Right lobe of liver (tissue), 4 donors: ENCODE data around the gene IFNL3.

Source experiments
- CTCF ChIP-seq, 4 donors: fragments of 200-600 bp in 3 of 4; fragments of 450-650 bp in 1 of 4; IDR thresholded peaks; one replicate each; pipeline versions ENCODE4 v1.5.1 to v1.8.0; 2016 to 2022; ENCODE audit warnings: antibody characterized with exemption in 4 of 4, mild to moderate bottlenecking in 2 of 4
- POLR2A ChIP-seq: fragments of 450-650 bp; IDR thresholded peaks from one replicate; pipeline ENCODE4 v1.6.1; 2017; ENCODE audit warnings: antibody characterized with exemption, mild to moderate bottlenecking
- donor health status: DM: no; HTN: no; CAD: no.
- donor health status: DM: no; HTN: no; CAD: no.
- donor health status: DM: no; HTN: yes; CAD: no.

DNA sequence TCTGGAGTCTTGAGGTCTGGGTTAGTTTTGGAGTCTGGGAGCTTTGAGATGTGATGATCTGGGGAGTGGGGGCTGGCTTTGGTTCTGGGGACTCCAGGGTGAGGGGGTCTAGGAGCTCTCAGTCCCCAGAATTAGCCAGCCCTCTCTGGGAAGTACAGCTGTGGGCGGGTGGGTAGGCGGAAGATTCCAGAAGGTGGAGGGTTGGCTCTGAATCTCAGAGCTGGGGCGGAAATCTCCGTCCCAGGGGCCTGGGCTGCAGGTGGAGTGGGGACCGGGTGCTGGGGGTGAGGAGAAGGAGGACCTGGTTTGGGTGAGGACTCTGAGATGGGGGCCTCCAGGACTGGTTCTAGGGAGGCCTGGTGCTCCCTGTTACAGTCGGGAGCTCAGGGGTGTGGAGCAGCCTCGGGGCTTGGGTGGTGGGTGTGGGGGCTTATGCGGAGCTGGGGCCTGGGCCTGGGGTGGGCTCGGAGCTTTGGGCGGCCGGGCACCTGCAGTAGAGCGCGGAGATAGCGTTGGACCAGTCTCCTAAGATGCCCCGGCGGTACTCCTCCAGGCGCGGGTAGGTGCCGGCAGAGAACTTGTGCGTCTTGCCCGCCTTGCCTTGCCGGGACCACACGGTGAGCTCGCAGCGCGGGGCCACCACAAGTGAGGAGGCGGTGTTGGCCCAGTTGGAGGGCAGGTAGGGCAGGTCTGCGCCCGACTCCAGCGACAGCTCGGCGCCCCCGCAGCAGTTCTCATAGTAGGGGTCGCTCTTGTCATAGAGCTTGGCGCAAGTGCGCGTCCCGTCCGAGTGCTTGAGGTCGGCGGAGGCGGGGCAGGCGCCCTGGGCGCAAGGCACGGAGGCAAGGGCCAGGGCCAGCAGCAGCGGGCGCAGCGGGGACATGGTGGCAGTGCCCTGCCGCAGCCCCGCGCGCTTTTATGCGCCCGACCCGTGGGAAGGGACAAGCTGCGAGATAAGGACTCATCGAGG lies 41.1 kb downstream of the IFNL3 start, which contains the start of gene SYCN:
- no peak for TF ChIP-seq CTCF (IDR thresholded peaks at IDR 0.05)
- TF ChIP-seq POLR2A, result no peak
